ENCODE measurements around the gene CNTLN. TPM values are rescaled to one million over a fixed set of nuclear protein-coding genes. Genes with fewer than 3 reads are reported as not detected.

The CNTLN gene
- total and polyA plus RNA-seq, 5 donors from 2014 or later, result 0.09 to 0.52 (median 0.19) TPM; not detected in 1

- H3K9me3 Mint-ChIP-seq, result peaks cover 0 to 2% (median 0%) of the 10 kb centered on the region in 7 donors
- Histone ChIP-seq H3K36me3 (ENCODE audit: control insufficient read depth, insufficient read depth, low read length) (no peaks in the 10 kb centered on the region), H3K27me3 (ENCODE audit: control insufficient read depth, insufficient read depth, low read length) (no peaks in the 10 kb centered on the region)
Observed at GRCh38 chr9:17472126-17472525, 337.3 kb downstream of the CNTLN start.

GRCh38 chr9:17476401-17476800 lies 341.6 kb downstream of the CNTLN start:
- no peaks in the 10 kb centered on the region for H3K36me3 Mint-ChIP-seq
- Histone ChIP-seq H3K4me3 (ENCODE audit: low read depth, low read length) (no peak overlapping the region), H3K9me3 (ENCODE audit: control insufficient read depth in 2 of 2, low read length in 2 of 2) (no peaks in the 10 kb centered on the region), H3K27me3 (ENCODE audit: control insufficient read depth, insufficient read depth, low read length) (no peaks in the 10 kb centered on the region), H3K4me1 (ENCODE audit: control insufficient read depth, insufficient read depth, low read length, poor library complexity, severe bottlenecking) (no peaks in the 10 kb centered on the region), H3K36me3 (ENCODE audit: control insufficient read depth, insufficient read depth, low read length) (no peaks in the 10 kb centered on the region), H3K27ac (ENCODE audit: insufficient read depth, low read length, poor library complexity, severe bottlenecking) (no peak overlapping the region)
- H3K4me3 Mint-ChIP-seq, result no peak overlapping the region
- ATAC-seq (ENCODE audit: low read depth in 2 of 2), result no peak
- H3K9me3 Mint-ChIP-seq, result peaks cover 0 to 2% (median 0%) of the 10 kb centered on the region in 7 donors
- no peak overlapping the region for H3K27ac Mint-ChIP-seq
- no peaks in the 10 kb centered on the region for H3K27me3 Mint-ChIP-seq
- no peak for DNase-seq
- H3K4me1 Mint-ChIP-seq, result no peaks in the 10 kb centered on the region

More at GRCh38 chr9:17472126-17472525, 337.3 kb downstream of the CNTLN start:
- no peak for DNase-seq
- Mint-ChIP-seq H3K4me3 (no peak overlapping the region), H3K27ac (no peak overlapping the region), H3K36me3 (no peaks in the 10 kb centered on the region), H3K27me3 (no peaks in the 10 kb centered on the region), H3K4me1 (no peaks in the 10 kb centered on the region)
- H3K27ac ChIP-seq (ENCODE audit: insufficient read depth, low read length, poor library complexity, severe bottlenecking), result no peak overlapping the region
- no peaks in the 10 kb centered on the region for H3K9me3 ChIP-seq (ENCODE audit: control insufficient read depth in 2 of 2, low read length in 2 of 2)
- no peak overlapping the region for H3K4me3 ChIP-seq (ENCODE audit: low read depth, low read length)
- ATAC-seq (ENCODE audit: low read depth in 2 of 2), result no peak
- no peaks in the 10 kb centered on the region for H3K4me1 ChIP-seq (ENCODE audit: control insufficient read depth, insufficient read depth, low read length, poor library complexity, severe bottlenecking)

- peaks cover 0 to 2% (median 0%) of the 10 kb centered on the region in 7 donors for H3K9me3 Mint-ChIP-seq
- no peak overlapping the region for H3K4me3 Mint-ChIP-seq
- Histone ChIP-seq H3K36me3 (ENCODE audit: control insufficient read depth, insufficient read depth, low read length) (no peaks in the 10 kb centered on the region), H3K4me3 (ENCODE audit: low read depth, low read length) (no peak overlapping the region), H3K9me3 (ENCODE audit: control insufficient read depth in 2 of 2, low read length in 2 of 2) (no peaks in the 10 kb centered on the region), H3K27me3 (ENCODE audit: control insufficient read depth, insufficient read depth, low read length) (no peaks in the 10 kb centered on the region), H3K27ac (ENCODE audit: insufficient read depth, low read length, poor library complexity, severe bottlenecking) (no peak overlapping the region), H3K4me1 (ENCODE audit: control insufficient read depth, insufficient read depth, low read length, poor library complexity, severe bottlenecking) (no peaks in the 10 kb centered on the region)
- no peaks in the 10 kb centered on the region for H3K4me1 Mint-ChIP-seq
- H3K36me3 Mint-ChIP-seq, result no peaks in the 10 kb centered on the region
- ATAC-seq (ENCODE audit: low read depth in 2 of 2), result no peak
- no peaks in the 10 kb centered on the region for H3K27me3 Mint-ChIP-seq
- H3K27ac Mint-ChIP-seq, result no peak overlapping the region
- no peak for DNase-seq
Observed at GRCh38 chr9:17477816-17478215, 343.0 kb downstream of the CNTLN start.

GRCh38 chr9:17480966-17481365 lies 346.1 kb downstream of the CNTLN start:
- Mint-ChIP-seq H3K4me1 (no peaks in the 10 kb centered on the region), H3K4me3 (no peak overlapping the region), H3K27ac (no peak overlapping the region), H3K27me3 (no peaks in the 10 kb centered on the region), H3K9me3 (peaks cover 0 to 2% (median 0%) of the 10 kb centered on the region in 7 donors), H3K36me3 (no peaks in the 10 kb centered on the region)
- Histone ChIP-seq H3K27me3 (ENCODE audit: control insufficient read depth, insufficient read depth, low read length) (no peaks in the 10 kb centered on the region), H3K4me3 (ENCODE audit: low read depth, low read length) (no peak overlapping the region), H3K36me3 (ENCODE audit: control insufficient read depth, insufficient read depth, low read length) (no peaks in the 10 kb centered on the region), H3K9me3 (ENCODE audit: control insufficient read depth in 2 of 2, low read length in 2 of 2) (no peaks in the 10 kb centered on the region), H3K4me1 (ENCODE audit: control insufficient read depth, insufficient read depth, low read length, poor library complexity, severe bottlenecking) (no peaks in the 10 kb centered on the region), H3K27ac (ENCODE audit: insufficient read depth, low read length, poor library complexity, severe bottlenecking) (no peak overlapping the region)
- no peak for DNase-seq
- no peak for ATAC-seq (ENCODE audit: low read depth in 2 of 2)

GRCh38 chr9:17481565-17481964 lies 346.7 kb downstream of the CNTLN start:
- Mint-ChIP-seq H3K9me3 (peaks cover 0 to 2% (median 0%) of the 10 kb centered on the region in 7 donors), H3K4me1 (no peaks in the 10 kb centered on the region), H3K27me3 (no peaks in the 10 kb centered on the region), H3K36me3 (no peaks in the 10 kb centered on the region), H3K27ac (no peak overlapping the region), H3K4me3 (no peak overlapping the region)
- ATAC-seq (ENCODE audit: low read depth in 2 of 2) (no peak), DNase-seq (no peak)
- Histone ChIP-seq H3K4me3 (ENCODE audit: low read depth, low read length) (no peak overlapping the region), H3K27ac (ENCODE audit: insufficient read depth, low read length, poor library complexity, severe bottlenecking) (no peak overlapping the region), H3K4me1 (ENCODE audit: control insufficient read depth, insufficient read depth, low read length, poor library complexity, severe bottlenecking) (no peaks in the 10 kb centered on the region), H3K9me3 (ENCODE audit: control insufficient read depth in 2 of 2, low read length in 2 of 2) (no peaks in the 10 kb centered on the region), H3K36me3 (ENCODE audit: control insufficient read depth, insufficient read depth, low read length) (no peaks in the 10 kb centered on the region), H3K27me3 (ENCODE audit: control insufficient read depth, insufficient read depth, low read length) (no peaks in the 10 kb centered on the region)

- no peaks in the 10 kb centered on the region for H3K36me3 ChIP-seq (ENCODE audit: control insufficient read depth, insufficient read depth, low read length)
- no peaks in the 10 kb centered on the region for H3K27me3 ChIP-seq (ENCODE audit: control insufficient read depth, insufficient read depth, low read length)
- DNase-seq, result no peak
- no peak for ATAC-seq (ENCODE audit: low read depth in 2 of 2)
- peaks cover 0 to 2% (median 0%) of the 10 kb centered on the region in 7 donors for H3K9me3 Mint-ChIP-seq
- H3K27ac ChIP-seq (ENCODE audit: insufficient read depth, low read length, poor library complexity, severe bottlenecking), result no peak overlapping the region
- H3K9me3 ChIP-seq (ENCODE audit: control insufficient read depth in 2 of 2, low read length in 2 of 2), result no peaks in the 10 kb centered on the region
- no peaks in the 10 kb centered on the region for H3K36me3 Mint-ChIP-seq
- H3K4me3 ChIP-seq (ENCODE audit: low read depth, low read length), result no peak overlapping the region
- no peak overlapping the region for H3K27ac Mint-ChIP-seq
- H3K4me1 ChIP-seq (ENCODE audit: control insufficient read depth, insufficient read depth, low read length, poor library complexity, severe bottlenecking), result no peaks in the 10 kb centered on the region
- no peak overlapping the region for H3K4me3 Mint-ChIP-seq
- H3K27me3 Mint-ChIP-seq, result no peaks in the 10 kb centered on the region
- H3K4me1 Mint-ChIP-seq, result no peaks in the 10 kb centered on the region
Observed at GRCh38 chr9:17484906-17485305, 350.1 kb downstream of the CNTLN start.

GRCh38 chr9:17486396-17486795 lies 351.6 kb downstream of the CNTLN start:
- Histone ChIP-seq H3K4me3 (ENCODE audit: low read depth, low read length) (no peak overlapping the region), H3K27ac (ENCODE audit: insufficient read depth, low read length, poor library complexity, severe bottlenecking) (no peak overlapping the region), H3K36me3 (ENCODE audit: control insufficient read depth, insufficient read depth, low read length) (no peaks in the 10 kb centered on the region), H3K4me1 (ENCODE audit: control insufficient read depth, insufficient read depth, low read length, poor library complexity, severe bottlenecking) (no peaks in the 10 kb centered on the region), H3K9me3 (ENCODE audit: control insufficient read depth in 2 of 2, low read length in 2 of 2) (no peaks in the 10 kb centered on the region), H3K27me3 (ENCODE audit: control insufficient read depth, insufficient read depth, low read length) (no peaks in the 10 kb centered on the region)
- no peak for ATAC-seq (ENCODE audit: low read depth in 2 of 2)
- Mint-ChIP-seq H3K27me3 (no peaks in the 10 kb centered on the region), H3K27ac (no peak overlapping the region), H3K36me3 (no peaks in the 10 kb centered on the region), H3K4me3 (no peak overlapping the region), H3K4me1 (no peaks in the 10 kb centered on the region), H3K9me3 (peaks cover 0 to 2% (median 0%) of the 10 kb centered on the region in 7 donors)
- no peak for DNase-seq

- no peaks in the 10 kb centered on the region for H3K27me3 Mint-ChIP-seq
- no peaks in the 10 kb centered on the region for H3K4me1 Mint-ChIP-seq
Observed at GRCh38 chr9:17487467-17487866, 352.6 kb downstream of the CNTLN start.

More at GRCh38 chr9:17487467-17487866, 352.6 kb downstream of the CNTLN start:
- Histone ChIP-seq H3K36me3 (ENCODE audit: control insufficient read depth, insufficient read depth, low read length) (no peaks in the 10 kb centered on the region), H3K4me3 (ENCODE audit: low read depth, low read length) (no peak overlapping the region), H3K27me3 (ENCODE audit: control insufficient read depth, insufficient read depth, low read length) (no peaks in the 10 kb centered on the region), H3K27ac (ENCODE audit: insufficient read depth, low read length, poor library complexity, severe bottlenecking) (no peak overlapping the region), H3K4me1 (ENCODE audit: control insufficient read depth, insufficient read depth, low read length, poor library complexity, severe bottlenecking) (no peaks in the 10 kb centered on the region), H3K9me3 (ENCODE audit: control insufficient read depth in 2 of 2, low read length in 2 of 2) (no peaks in the 10 kb centered on the region)
- DNase-seq (no peak), ATAC-seq (ENCODE audit: low read depth in 2 of 2) (no peak)
- no peaks in the 10 kb centered on the region for H3K36me3 Mint-ChIP-seq
- no peaks in the 10 kb centered on the region for H3K9me3 Mint-ChIP-seq
- no peak overlapping the region for H3K4me3 Mint-ChIP-seq
- H3K27ac Mint-ChIP-seq, result no peak overlapping the region

All from CD4-positive, CD25-positive, alpha-beta regulatory T cell (primary cell).